CD14-positive monocyte (primary cell): ENCODE measurements around the gene VPS72. TPM values are rescaled to one million over a fixed set of nuclear protein-coding genes. Genes with fewer than 3 reads are reported as not detected.

Experiments
- DNase-seq, 3 donors: peaks; one replicate each; pipeline ENCODE4 v3.0.0-alpha.2; 2011 to 2022
- H2AFZ ChIP-seq: 2 replicates; pipeline ENCODE4 v1.6.0; 2012; ENCODE audit warnings: mild to moderate bottlenecking, low read depth, low read length, inconsistent platforms; ENCODE audit not compliant: insufficient read depth, poor library complexity, severe bottlenecking
- H3K27ac ChIP-seq, 2 donors: 1 replicate in 1 of 2; 2 replicates in 1 of 2; pipeline ENCODE4 v1.5.1; 2012 to 2013; ENCODE audit warnings: low read length in 2 of 2, control low read depth in 1 of 2, inconsistent platforms in 1 of 2, low read depth in 1 of 2, mild to moderate bottlenecking in 1 of 2
- H3K27me3 ChIP-seq, 2 donors: one replicate each; pipeline versions ENCODE4 v1.6.0 to v1.6.1; 2011 to 2013; ENCODE audit warnings: low read length in 2 of 2; ENCODE audit not compliant: control insufficient read depth in 2 of 2, insufficient read depth in 2 of 2
- H3K36me3 ChIP-seq, 2 donors: replicated peaks in 1 of 2; 1 replicate in 1 of 2; 2 replicates in 1 of 2; pipeline versions ENCODE4 v1.5.1 to v1.6.1; 2012 to 2013; ENCODE audit warnings: low read length in 2 of 2, control low read depth in 1 of 2, inconsistent platforms in 1 of 2, mild to moderate bottlenecking in 1 of 2; ENCODE audit not compliant: insufficient read depth in 2 of 2, control insufficient read depth in 1 of 2
- H3K4me1 ChIP-seq, 2 donors: 1 replicate in 1 of 2; 2 replicates in 1 of 2; pipeline versions ENCODE4 v1.5.1 to v1.6.1; 2012 to 2013; ENCODE audit warnings: low read length in 2 of 2, control low read depth in 1 of 2, inconsistent platforms in 1 of 2, mild to moderate bottlenecking in 1 of 2, moderate library complexity in 1 of 2; ENCODE audit not compliant: insufficient read depth in 2 of 2, control insufficient read depth in 1 of 2
- H3K4me2 ChIP-seq: replicated peaks from 2 replicates; pipeline ENCODE3; 2012; ENCODE audit warnings: low read length, moderate library complexity, mild to moderate bottlenecking; ENCODE audit not compliant: poor library complexity, severe bottlenecking; ENCODE audit errors: extremely low read depth
- H3K4me3 ChIP-seq, 3 experiments: fragments of 200-600 bp in 1 of 3; sonication (generic) in 1 of 3; replicated peaks in 1 of 3; 1 replicate in 2 of 3; 2 replicates in 1 of 3; pipeline ENCODE4 v1.5.1; 2011 to 2013; ENCODE audit warnings: low read length in 3 of 3, mild to moderate bottlenecking in 3 of 3, control low read depth in 2 of 3, low read depth in 2 of 3, inconsistent platforms in 1 of 3, moderate library complexity in 1 of 3
- H3K79me2 ChIP-seq: 2 replicates; pipeline ENCODE4 v1.6.0; 2012; ENCODE audit warnings: mild to moderate bottlenecking, control low read depth, inconsistent platforms, low read length, moderate library complexity; ENCODE audit not compliant: insufficient read depth
- H3K9ac ChIP-seq: 2 replicates; pipeline ENCODE4 v1.6.0; 2017; ENCODE audit warnings: low read length, mild to moderate bottlenecking; ENCODE audit not compliant: insufficient read depth, poor library complexity, severe bottlenecking
- H3K9me3 ChIP-seq, 2 donors: replicated peaks in 1 of 2; 1 replicate in 1 of 2; 2 replicates in 1 of 2; pipeline versions ENCODE4 v1.5.1 to v1.6.1; 2012 to 2013; ENCODE audit warnings: low read length in 2 of 2, control low read depth in 1 of 2; ENCODE audit not compliant: control insufficient read depth in 1 of 2, insufficient read depth in 1 of 2
- H4K20me1 ChIP-seq: 2 replicates; pipeline ENCODE4 v1.6.0; 2012; ENCODE audit warnings: mild to moderate bottlenecking, low read length, control low read depth, moderate library complexity; ENCODE audit not compliant: insufficient read depth
- H3K27ac Mint-ChIP-seq, 7 donors: one replicate each; pipeline ENCODE4 v1.8.0; 2020; ENCODE audit warnings: mild to moderate bottlenecking in 7 of 7, mixed read lengths in 7 of 7, moderate library complexity in 6 of 7, inconsistent platforms in 2 of 7
- H3K27me3 Mint-ChIP-seq, 3 donors: one replicate each; pipeline ENCODE4 v1.8.0; 2021 to 2022; ENCODE audit warnings: low read depth in 3 of 3, mild to moderate bottlenecking in 3 of 3, mixed read lengths in 3 of 3, moderate library complexity in 3 of 3, inconsistent platforms in 1 of 3
- H3K36me3 Mint-ChIP-seq, 2 donors: one replicate each; pipeline ENCODE4 v1.8.0; 2020; ENCODE audit warnings: mixed read lengths in 2 of 2, inconsistent platforms in 1 of 2, mild to moderate bottlenecking in 1 of 2
- H3K4me1 Mint-ChIP-seq: one replicate; pipeline ENCODE4 v1.8.0; 2020; ENCODE audit warnings: mild to moderate bottlenecking, mixed read lengths
- H3K4me3 Mint-ChIP-seq, 2 donors: one replicate each; pipeline ENCODE4 v1.8.0; 2020; ENCODE audit warnings: mild to moderate bottlenecking in 2 of 2, mixed read lengths in 2 of 2, moderate library complexity in 1 of 2
- H3K9me3 Mint-ChIP-seq, 7 donors: one replicate each; pipeline ENCODE4 v1.8.0; 2020 to 2022; ENCODE audit warnings: mixed read lengths in 7 of 7, mild to moderate bottlenecking in 6 of 7, moderate library complexity in 6 of 7, inconsistent platforms in 2 of 7
- CTCF ChIP-seq: fragments of 200-600 bp; IDR thresholded peaks from one replicate; pipeline ENCODE4 v1.8.0; 2022; ENCODE audit warnings: antibody characterized with exemption, mild to moderate bottlenecking
- WGBS: methylation state at CpG from one replicate; pipeline ENCODE4 v1.1.5; 2013; ENCODE audit warnings: missing lambda C conversion rate; ENCODE audit not compliant: insufficient coverage; 5-methylcytosine and 5-hydroxymethylcytosine counted together
- intact Hi-C, 2 donors: fragments of 100-400 bp; cut with micrococcal nuclease; formaldehyde crosslinking; loops; one replicate each; pipeline versions ENCODE4 v1.15.0 to v1.15.1; 2023
- polyA plus RNA-seq, 3 donors: library from polyadenylated mRNA; depleted of rRNA in 1 of 3; unstranded in 2 of 3; stranded (reverse) in 1 of 3; fragments of 300-500 nt in 2 of 3; fragments of >200 nt in 1 of 3; fragmentation: Illumina TruSeq in 2 of 3; gene quantifications; 1 replicate in 2 of 3; 2 replicates in 1 of 3; pipeline ENCODE4 v1.2.3, GENCODE V29; 2012 to 2021

VPS72 gene
- polyA plus RNA-seq, 3 donors = 30.4 to 43.3 (median 37.7) TPM

DNA sequence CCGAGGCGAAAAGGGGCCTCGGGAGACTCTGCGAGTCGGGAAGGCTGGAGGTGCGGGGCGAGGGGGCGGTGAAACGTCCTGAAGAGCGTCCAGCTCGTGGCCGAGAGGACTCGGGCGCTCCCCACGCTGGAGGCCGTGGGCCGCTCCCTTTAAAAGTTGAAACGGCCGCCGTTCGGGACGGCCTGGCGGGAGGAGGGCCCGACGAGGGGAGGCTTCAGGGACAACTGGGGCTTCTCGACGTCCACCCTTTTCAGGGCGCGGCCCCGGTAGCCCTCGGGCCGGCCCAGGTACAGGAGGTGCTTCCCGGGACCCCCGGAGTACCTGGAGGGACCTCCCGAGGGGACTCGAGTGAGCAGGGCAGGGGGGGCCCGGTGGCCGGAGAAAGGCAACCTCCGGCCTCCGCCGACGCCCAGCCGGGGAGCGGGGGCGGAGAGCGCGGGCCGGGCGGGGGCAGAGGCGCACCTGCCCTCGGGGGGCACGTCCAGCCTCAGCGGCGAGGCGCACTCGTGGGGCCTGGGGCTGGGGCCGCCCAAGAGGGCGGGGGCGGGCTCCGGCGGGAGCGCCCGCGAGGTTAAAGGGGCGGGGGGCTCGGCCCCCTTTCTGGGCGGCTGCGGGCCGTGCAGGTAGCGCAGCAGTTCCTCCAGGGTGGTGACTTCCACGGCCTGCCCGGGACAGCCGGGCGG lies 57.5 kb downstream of the VPS72 start:
- Histone ChIP-seq H3K4me3 (no peak overlapping the region), H3K9ac (no peak overlapping the region), H3K4me1 (peaks cover 14 to 16% of the 10 kb centered on the region in 2 donors), H3K27me3 (peaks cover 0 to 8% of the 10 kb centered on the region in 2 donors), H3K36me3 (no peaks in the 10 kb centered on the region), H4K20me1 (no peaks in the 10 kb centered on the region), H3K79me2 (no peaks in the 10 kb centered on the region), H2AFZ (no peak overlapping the region), H3K9me3 (no peaks in the 10 kb centered on the region), H3K27ac (no peak overlapping the region), H3K4me2 (no peak overlapping the region)
- 91% methylated on average over 74 of the region's 74 CpGs for WGBS
- intact Hi-C loops = no loop called here
- no peak for DNase-seq
- Mint-ChIP-seq H3K4me3 (peak overlapping the region in 1 of 2 donors; percentile 7), H3K27ac (no peak overlapping the region), H3K27me3 (peaks cover 10 to 14% (median 11%) of the 10 kb centered on the region in 3 donors), H3K36me3 (no peaks in the 10 kb centered on the region), H3K4me1 (peaks cover 15% of the 10 kb centered on the region), H3K9me3 (peaks cover 0 to 6% (median 0%) of the 10 kb centered on the region in 7 donors)
- TF ChIP-seq CTCF = no peak

DNA sequence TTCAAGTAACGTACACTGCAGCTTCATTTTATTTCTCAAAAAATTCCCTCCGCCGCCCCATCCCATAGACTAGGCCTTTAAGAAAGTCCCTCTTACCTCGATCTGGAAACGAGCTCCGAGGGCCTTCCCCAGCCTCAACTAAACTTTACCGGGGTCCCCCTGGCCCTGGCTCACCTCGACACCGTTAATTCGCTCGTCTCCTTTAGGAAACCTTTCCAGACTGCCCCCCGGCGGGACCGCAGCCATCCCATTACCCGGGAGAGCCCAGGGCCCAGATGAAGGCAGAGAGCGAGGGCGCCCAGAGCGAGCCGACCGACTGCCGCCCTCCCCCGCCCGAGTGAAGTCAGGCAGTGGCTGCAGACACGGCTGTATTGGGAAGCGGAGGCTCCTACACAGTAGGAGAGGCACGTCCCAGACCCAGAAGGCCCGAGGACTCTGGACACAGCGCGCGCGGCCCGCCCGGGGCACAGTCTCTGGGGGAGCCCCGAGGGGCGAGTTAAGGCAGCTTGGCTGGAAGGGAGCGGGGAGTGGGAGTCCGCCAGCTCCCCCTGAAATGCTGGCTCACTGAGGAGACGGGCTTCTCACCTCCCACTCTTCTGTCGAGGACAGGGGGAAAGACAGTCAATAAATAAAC lies 58.2 kb downstream of the VPS72 start:
- no peaks in the 10 kb centered on the region for H3K36me3 Mint-ChIP-seq
- H3K27me3 Mint-ChIP-seq = peaks cover 8 to 14% (median 8%) of the 10 kb centered on the region in 3 donors
- no peak for DNase-seq
- peaks cover 0 to 3% (median 0%) of the 10 kb centered on the region in 7 donors for H3K9me3 Mint-ChIP-seq
- no peaks in the 10 kb centered on the region for H3K36me3 ChIP-seq
- H3K27ac Mint-ChIP-seq = no peak overlapping the region
- peaks cover 14 to 16% of the 10 kb centered on the region in 2 donors for H3K4me1 ChIP-seq
- TF ChIP-seq CTCF = no peak
- no peaks in the 10 kb centered on the region for H4K20me1 ChIP-seq
- H3K9ac ChIP-seq = peak overlapping the region; percentile 25
- peak overlapping the region in 2 of 3 experiments; percentile 38 to 76 for H3K4me3 ChIP-seq
- peak overlapping the region; percentile 81 for H3K4me2 ChIP-seq
- H3K9me3 ChIP-seq = no peaks in the 10 kb centered on the region
- intact Hi-C loops = no loop called here
- peaks cover 0 to 8% of the 10 kb centered on the region in 2 donors for H3K27me3 ChIP-seq
- H3K27ac ChIP-seq = no peak overlapping the region
- 82% methylated on average over 37 of the region's 39 CpGs for WGBS
- H3K79me2 ChIP-seq = no peaks in the 10 kb centered on the region
- peak overlapping the region; percentile 80 to 88 for H3K4me3 Mint-ChIP-seq
- peak overlapping the region; percentile 93 for H2AFZ ChIP-seq
- peaks cover 15% of the 10 kb centered on the region for H3K4me1 Mint-ChIP-seq
